SKM-1 (cell line): Measurements from ENCODE around the gene PIGX.

Experiments
- DNase-seq: peaks from one replicate; lab custom pipeline; 2025; ENCODE audit not compliant: unreplicated experiment; lab: John Stamatoyannopoulos, UW

The PIGX gene

GRCh38 chr3:196754091-196754981 is 42.2 kb downstream of the PIGX start:
- peak; percentile 9 for DNase-seq

- no peak for DNase-seq
These were observed 44.6 kb downstream of the PIGX start for GRCh38 chr3:196756732-196757131.

- no peak for DNase-seq
These were observed 45.9 kb downstream of the PIGX start for GRCh38 chr3:196757876-196758739.

- DNase-seq, result no peak
These were observed 51.0 kb downstream of the PIGX start for GRCh38 chr3:196763179-196763578.

DNA sequence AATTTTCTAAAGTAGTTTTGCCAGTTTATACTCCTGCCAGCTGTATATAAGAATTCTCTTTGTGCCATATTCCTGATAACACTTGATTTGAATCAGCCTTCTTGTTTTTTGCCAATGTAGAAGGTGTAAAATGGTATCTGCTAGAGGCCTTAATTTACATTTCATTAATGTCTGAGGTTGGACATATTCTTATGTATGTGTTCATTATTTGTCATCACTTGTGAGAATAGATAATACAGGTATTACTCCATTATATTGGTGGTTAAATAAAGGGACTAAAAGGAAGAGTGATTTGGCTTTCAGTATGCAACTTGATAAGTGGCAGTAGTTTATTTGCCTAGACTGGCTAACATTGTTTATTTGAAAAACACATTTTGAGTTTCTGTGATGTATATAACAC is 53.3 kb downstream of the PIGX start:
- no peak for DNase-seq

- no peak for DNase-seq
These were observed 58.9 kb downstream of the PIGX start for GRCh38 chr3:196771067-196771466.

- no peak for DNase-seq
These were observed 59.9 kb downstream of the PIGX start for GRCh38 chr3:196772102-196772501.

DNA sequence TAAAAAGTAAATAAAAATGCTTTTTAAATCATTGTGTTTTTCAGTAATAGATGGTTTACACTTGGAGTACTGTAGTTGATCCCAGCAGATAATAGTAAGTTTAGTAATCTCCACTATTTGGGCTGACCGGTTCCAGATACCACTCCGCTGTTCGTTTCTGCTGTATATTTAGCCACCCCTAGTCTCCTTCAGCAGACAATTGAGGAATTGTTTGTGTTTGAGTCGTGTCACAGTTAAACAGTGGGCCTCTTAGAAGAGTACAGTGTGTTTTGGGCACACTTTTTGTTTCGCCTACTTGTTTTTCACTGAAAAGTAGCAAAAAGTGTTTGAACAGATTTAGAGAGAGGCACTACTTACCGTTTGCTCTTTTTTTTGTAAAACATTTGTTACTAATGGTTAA is 60.7 kb downstream of the PIGX start:
- DNase-seq, result no peak

DNA sequence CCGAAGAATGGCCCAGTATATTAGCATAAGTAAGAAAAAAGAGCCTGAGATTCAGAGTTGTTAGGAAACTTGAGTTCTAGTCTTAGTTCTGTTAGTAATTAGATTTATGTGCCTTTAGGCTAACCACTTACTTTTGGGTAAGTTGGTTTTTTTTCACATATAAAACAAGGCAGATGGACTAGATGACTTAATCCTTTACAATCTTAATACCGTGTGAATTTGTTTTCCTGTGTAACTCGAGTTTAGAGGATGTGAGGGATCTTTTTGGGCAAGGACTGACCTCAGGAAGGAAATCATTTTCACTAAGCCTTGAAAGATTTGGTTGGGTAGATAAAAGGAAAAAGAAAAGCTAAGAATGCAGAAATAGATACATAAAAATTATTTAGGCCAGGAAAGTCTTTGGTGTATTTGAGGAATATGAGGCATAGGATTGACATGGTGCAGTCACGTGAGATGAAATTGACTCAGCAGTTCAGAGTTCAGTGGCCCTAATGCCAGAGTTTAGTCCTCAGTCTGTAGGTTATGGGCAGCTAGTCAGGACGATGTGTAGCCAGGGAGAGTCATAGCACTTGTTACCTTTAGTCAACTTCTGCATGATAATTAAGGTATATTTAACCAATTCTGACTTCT is 62.1 kb downstream of the PIGX start:
- no peak for DNase-seq

- DNase-seq, result no peak
These were observed 62.8 kb downstream of the PIGX start for GRCh38 chr3:196774848-196775422.

DNA sequence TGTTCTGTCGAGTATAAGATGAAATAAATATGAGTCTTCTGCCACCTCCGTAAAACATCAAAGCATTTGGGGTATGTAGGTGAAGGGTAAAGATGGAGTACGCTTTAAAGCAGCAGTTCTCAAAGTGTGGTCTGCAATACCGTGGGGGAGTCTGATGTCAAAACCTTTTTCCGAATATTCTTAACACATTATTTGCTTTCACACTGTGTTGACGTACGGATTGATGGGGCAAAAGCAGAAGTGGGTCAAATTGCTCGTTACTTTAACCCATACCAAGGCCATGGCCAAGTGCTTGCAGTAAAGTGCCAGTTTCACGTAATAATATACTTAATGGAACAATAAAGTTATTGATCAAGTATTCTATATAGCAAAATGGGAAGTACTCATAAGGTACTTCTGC is 63.8 kb downstream of the PIGX start:
- DNase-seq, result no peak

DNA sequence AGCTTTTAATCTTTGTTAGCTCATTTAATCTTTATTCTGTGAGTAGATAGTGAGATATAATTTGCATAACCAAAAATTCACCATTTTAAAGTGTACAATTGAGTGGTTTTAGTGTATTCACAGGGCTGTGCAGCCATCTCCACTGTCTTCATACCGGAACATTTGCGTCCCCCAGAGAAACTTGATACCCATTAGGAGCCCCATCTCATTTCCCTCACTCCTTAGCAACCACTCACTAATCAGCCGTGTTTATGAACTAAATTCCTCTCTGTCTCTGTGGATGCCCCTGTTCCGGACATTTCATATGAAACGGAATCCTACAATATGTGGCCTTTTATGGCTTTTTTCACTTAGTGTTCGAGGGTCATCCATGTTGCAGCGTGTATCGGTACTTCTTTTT is 65.7 kb downstream of the PIGX start:
- DNase-seq, result no peak

- no peak for DNase-seq
These were observed 66.6 kb downstream of the PIGX start for GRCh38 chr3:196778755-196779154.

- DNase-seq, result no peak
These were observed 70.3 kb downstream of the PIGX start for GRCh38 chr3:196782511-196782910.
